Measurements from ENCODE around the gene GEMIN5. TPM values are rescaled to one million over a fixed set of nuclear protein-coding genes. Genes with fewer than 3 reads are reported as not detected.

The GEMIN5 gene
- total and polyA plus RNA-seq, 2 of the 8 experiments (the other 6 are each of a cell fraction or from before 2014, with no cell fraction given) = 12.8 to 47.0 TPM

DNA sequence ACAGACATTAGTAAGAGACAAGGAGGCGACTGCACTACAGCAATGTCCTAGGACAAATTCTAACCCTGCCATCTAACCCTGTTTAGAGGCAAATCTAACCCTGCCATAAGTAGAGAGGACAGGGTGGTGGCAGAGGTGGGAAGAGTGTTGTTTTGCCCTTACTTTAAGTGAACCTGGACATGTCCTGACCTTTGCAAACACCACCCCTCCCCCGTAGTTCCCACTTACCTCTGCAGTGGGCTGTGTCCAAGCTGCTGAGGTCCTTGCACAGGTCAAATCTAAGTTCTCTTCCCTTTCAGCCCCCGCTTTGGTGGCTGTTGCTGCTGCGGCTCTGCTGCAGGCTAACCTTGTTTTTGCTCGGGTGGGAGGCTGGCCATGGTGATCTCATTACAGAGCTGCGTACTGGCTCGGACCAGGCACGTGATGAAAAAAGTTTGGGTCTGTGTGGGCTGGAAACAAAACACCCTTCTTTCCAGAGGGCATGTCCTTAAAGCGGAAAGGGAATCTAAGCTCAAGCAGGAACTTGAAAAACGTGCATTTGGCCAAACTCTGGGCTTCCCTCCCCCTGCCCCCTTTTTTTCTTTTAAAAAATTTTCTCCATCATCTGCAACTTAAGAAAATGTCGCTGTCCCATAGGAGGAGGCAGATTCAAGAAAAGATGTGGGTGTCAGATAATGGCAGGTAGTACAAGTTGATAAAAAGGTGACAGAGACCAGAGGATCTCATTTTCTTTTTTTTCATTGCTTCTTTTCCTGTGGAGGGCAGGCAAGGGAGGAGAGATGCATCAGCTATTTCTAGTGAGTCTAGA, 87.6 kb downstream of the GEMIN5 start, which contains the start of gene FAXDC2 (continued):
- 0 out of 2 replicates have a peak, but pooled peaks have one; percentile 41 for TF ChIP-seq PHF8 (conservative IDR thresholded peaks at IDR 0.05; ENCODE audit: low read depth, low read length)
- no peak for TF ChIP-seq RBBP5 (IDR thresholded peaks at IDR 0.05; ENCODE audit: borderline replicate concordance, low read depth, low read length)
- TF ChIP-seq ZNF274 (IDR thresholded peaks at IDR 0.05; ENCODE audit: borderline replicate concordance, extremely low read depth, low read length) = no peak
- peak in 1 of 2 experiments; percentile 55; a peak in 2 of 3 replicates for TF ChIP-seq POLR2A (IDR thresholded peaks at IDR 0.05; ENCODE audit: control extremely low read depth in 1 of 2, low read depth in 2 of 2, low read length in 2 of 2)
- no peak for TF ChIP-seq SAP30 (IDR thresholded peaks at IDR 0.05; ENCODE audit: insufficient read depth, insufficient replicate concordance, low read length)
- TF ChIP-seq, protein P1, sequence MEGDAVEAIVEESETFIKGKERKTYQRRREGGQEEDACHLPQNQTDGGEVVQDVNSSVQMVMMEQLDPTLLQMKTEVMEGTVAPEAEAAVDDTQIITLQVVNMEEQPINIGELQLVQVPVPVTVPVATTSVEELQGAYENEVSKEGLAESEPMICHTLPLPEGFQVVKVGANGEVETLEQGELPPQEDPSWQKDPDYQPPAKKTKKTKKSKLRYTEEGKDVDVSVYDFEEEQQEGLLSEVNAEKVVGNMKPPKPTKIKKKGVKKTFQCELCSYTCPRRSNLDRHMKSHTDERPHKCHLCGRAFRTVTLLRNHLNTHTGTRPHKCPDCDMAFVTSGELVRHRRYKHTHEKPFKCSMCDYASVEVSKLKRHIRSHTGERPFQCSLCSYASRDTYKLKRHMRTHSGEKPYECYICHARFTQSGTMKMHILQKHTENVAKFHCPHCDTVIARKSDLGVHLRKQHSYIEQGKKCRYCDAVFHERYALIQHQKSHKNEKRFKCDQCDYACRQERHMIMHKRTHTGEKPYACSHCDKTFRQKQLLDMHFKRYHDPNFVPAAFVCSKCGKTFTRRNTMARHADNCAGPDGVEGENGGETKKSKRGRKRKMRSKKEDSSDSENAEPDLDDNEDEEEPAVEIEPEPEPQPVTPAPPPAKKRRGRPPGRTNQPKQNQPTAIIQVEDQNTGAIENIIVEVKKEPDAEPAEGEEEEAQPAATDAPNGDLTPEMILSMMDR (IDR thresholded peaks at IDR 0.05; ENCODE audit: control extremely low read depth in 1 of 3, insufficient read depth in 1 of 3, low read depth in 1 of 3, low read length in 3 of 3) = no peak
- TF ChIP-seq SP2 (IDR thresholded peaks at IDR 0.05; ENCODE audit: low read length) = no peak
- TF ChIP-seq FOSL1 (IDR thresholded peaks at IDR 0.05; ENCODE audit: insufficient read depth, low read depth, low read length) = no peak
- TF ChIP-seq SIX5 (IDR thresholded peaks at IDR 0.05; ENCODE audit: low read depth, low read length) = no peak
- TF ChIP-seq, protein P2, sequence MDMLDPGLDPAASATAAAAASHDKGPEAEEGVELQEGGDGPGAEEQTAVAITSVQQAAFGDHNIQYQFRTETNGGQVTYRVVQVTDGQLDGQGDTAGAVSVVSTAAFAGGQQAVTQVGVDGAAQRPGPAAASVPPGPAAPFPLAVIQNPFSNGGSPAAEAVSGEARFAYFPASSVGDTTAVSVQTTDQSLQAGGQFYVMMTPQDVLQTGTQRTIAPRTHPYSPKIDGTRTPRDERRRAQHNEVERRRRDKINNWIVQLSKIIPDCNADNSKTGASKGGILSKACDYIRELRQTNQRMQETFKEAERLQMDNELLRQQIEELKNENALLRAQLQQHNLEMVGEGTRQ (IDR thresholded peaks at IDR 0.05; ENCODE audit: low read length) = peak; percentile 87
- TF ChIP-seq NRF1 (IDR thresholded peaks at IDR 0.05; ENCODE audit: low read depth, low read length) = no peak
- no peak for TF ChIP-seq MAFK (IDR thresholded peaks at IDR 0.05; ENCODE audit: low read depth, low read length)
- TF ChIP-seq ASH2L (IDR thresholded peaks at IDR 0.05; ENCODE audit: low read length) = peak; percentile 42
- no peak for TF ChIP-seq BCL11A (IDR thresholded peaks at IDR 0.05; ENCODE audit: low read depth in 2 of 2, low read length in 2 of 2)
- TF ChIP-seq JUN (IDR thresholded peaks at IDR 0.05; ENCODE audit: low read depth, low read length) = no peak
- TF ChIP-seq POU5F1 (IDR thresholded peaks at IDR 0.05; ENCODE audit: low read depth, low read length) = no peak
- peak; percentile 53; the same call in 1 of the 2 replicates for TF ChIP-seq TAF1 (IDR thresholded peaks at IDR 0.05; ENCODE audit: low read depth, low read length)
- no peak for TF ChIP-seq RNF2 (IDR thresholded peaks at IDR 0.05; ENCODE audit: borderline replicate concordance, low read depth, low read length, missing control alignments, poor library complexity, severe bottlenecking)
- TF ChIP-seq GABPA (IDR thresholded peaks at IDR 0.05; ENCODE audit: borderline replicate concordance, insufficient read depth, low read length) = no peak
- peak; percentile 53; the same call in 1 of the 2 replicates for TF ChIP-seq POLR2AphosphoS5 (IDR thresholded peaks at IDR 0.05; ENCODE audit: low read depth, low read length)

Measured in H1 (cell line).